Caki2 (cell line): ENCODE measurements around the gene PTPRD. TPM values are rescaled to one million over a fixed set of nuclear protein-coding genes. Genes with fewer than 3 reads are reported as not detected.

ENCODE experiments used
- DNase-seq: peaks from one replicate; pipeline ENCODE4 v3.0.0-alpha.2; 2015; ENCODE audit warnings: low read depth
- in situ Hi-C: cut with HindIII; loops from 2 replicates; pipeline ENCODE4 v1.10.0; 2016; ENCODE audit warnings: low sequenced_read_pairs, low pct_unique_long_range_greater_than_20kb, mixed read lengths
- total RNA-seq: library from RNA; depleted of rRNA; stranded (reverse); fragments of >200 nt; shearing (Covaris generic); gene quantifications from 2 replicates; pipeline ENCODE4 v1.2.3, GENCODE V29; 2014; ENCODE audit warnings: low replicate concordance

Gene PTPRD
- total RNA-seq, 1 experiment from 2014 or later: 1.1 TPM

GRCh38 chr9:9774471-9774870 is 838.3 kb downstream of the PTPRD start:
- in situ Hi-C loops: no loop called here

GRCh38 chr9:9771314-9771713 is 841.5 kb downstream of the PTPRD start:
- in situ Hi-C loops: no loop called here
- DNase-seq: no peak

More at GRCh38 chr9:9774471-9774870, 838.3 kb downstream of the PTPRD start:
- no peak for DNase-seq

- in situ Hi-C loops: no loop called here
- DNase-seq: no peak
Observed at GRCh38 chr9:9764821-9765220, 848.0 kb downstream of the PTPRD start.

- DNase-seq: peak; percentile 60
- in situ Hi-C loops: no loop called here
Observed at GRCh38 chr9:9754186-9754585, 858.6 kb downstream of the PTPRD start.

GRCh38 chr9:9753266-9753665 is 859.5 kb downstream of the PTPRD start:
- in situ Hi-C loops: no loop called here
- no peak for DNase-seq

- in situ Hi-C loops: no loop called here
Observed at GRCh38 chr9:9752722-9753121, 860.1 kb downstream of the PTPRD start.

GRCh38 chr9:9751996-9752395 is 860.8 kb downstream of the PTPRD start:
- DNase-seq: no peak
- in situ Hi-C loops: no loop called here

More at GRCh38 chr9:9752722-9753121, 860.1 kb downstream of the PTPRD start:
- no peak for DNase-seq

- in situ Hi-C loops: no loop called here
- no peak for DNase-seq
Observed at GRCh38 chr9:9750719-9751118, 862.1 kb downstream of the PTPRD start.

GRCh38 chr9:9749591-9749990 is 863.2 kb downstream of the PTPRD start:
- no peak for DNase-seq
- in situ Hi-C loops: no loop called here

GRCh38 chr9:9747787-9748186 is 865.0 kb downstream of the PTPRD start:
- in situ Hi-C loops: no loop called here
- peak; percentile 45 for DNase-seq

- in situ Hi-C loops: no loop called here
- DNase-seq: no peak
Observed at GRCh38 chr9:9746826-9747225, 866.0 kb downstream of the PTPRD start.

GRCh38 chr9:9743822-9744221 is 869.0 kb downstream of the PTPRD start:
- in situ Hi-C loops: no loop called here
- no peak for DNase-seq

- no peak for DNase-seq
- in situ Hi-C loops: no loop called here
Observed at GRCh38 chr9:9730174-9730573, 882.6 kb downstream of the PTPRD start.

GRCh38 chr9:9729082-9729481 is 883.7 kb downstream of the PTPRD start:
- DNase-seq: no peak
- in situ Hi-C loops: no loop called here

- no peak for DNase-seq
- in situ Hi-C loops: no loop called here
Observed at GRCh38 chr9:9719373-9720112, 893.3 kb downstream of the PTPRD start.

- in situ Hi-C loops: no loop called here
- DNase-seq: no peak
Observed at GRCh38 chr9:9718691-9719090, 894.1 kb downstream of the PTPRD start.

GRCh38 chr9:9679433-9679832 is 933.4 kb downstream of the PTPRD start:
- in situ Hi-C loops: no loop called here
- no peak for DNase-seq

GRCh38 chr9:9674461-9674860 is 938.3 kb downstream of the PTPRD start:
- in situ Hi-C loops: no loop called here
- no peak for DNase-seq

- DNase-seq: no peak
- in situ Hi-C loops: no loop called here
Observed at GRCh38 chr9:9670454-9670853, 942.3 kb downstream of the PTPRD start.

- in situ Hi-C loops: no loop called here
- no peak for DNase-seq
Observed at GRCh38 chr9:9645006-9645405, 967.8 kb downstream of the PTPRD start.
